ENCODE measurements around the gene COL16A1. TPM values are rescaled to one million over a fixed set of nuclear protein-coding genes. Genes with fewer than 3 reads are reported as not detected.

Gene COL16A1
- polyA plus RNA-seq, 6 donors from 2014 or later = 0.64 to 1.2 TPM; not detected in 4

- Mint-ChIP-seq H3K4me3 (no peak overlapping the region), H3K4me1 (peaks cover 10 to 16% (median 16%) of the 10 kb centered on the region in 3 donors), H3K27ac (peak overlapping the region in 1 of 6 donors; percentile 11), H3K36me3 (no peaks in the 10 kb centered on the region), H3K27me3 (peaks cover 0 to 16% (median 4%) of the 10 kb centered on the region in 3 donors), H3K9me3 (peaks cover 0 to 2% (median 0%) of the 10 kb centered on the region in 7 donors)
- DNase-seq (no peak), ATAC-seq (ENCODE audit: low read depth in 2 of 2) (no peak)
Measured at GRCh38 chr1:31650161-31651088, 53.4 kb downstream of the COL16A1 start.

- peak overlapping the region in 2 of 8 donors; percentile 3 to 25 for H3K4me3 Mint-ChIP-seq
- H3K4me1 Mint-ChIP-seq = peaks cover 24 to 28% (median 26%) of the 10 kb centered on the region in 3 donors
Measured at GRCh38 chr1:31648641-31649357, 55.0 kb downstream of the COL16A1 start.

GRCh38 chr1:31648190-31648589 is 55.6 kb downstream of the COL16A1 start:
- Mint-ChIP-seq H3K4me1 (peaks cover 24 to 32% (median 29%) of the 10 kb centered on the region in 3 donors), H3K27ac (peak overlapping the region in 1 of 6 donors; percentile 49), H3K9me3 (peaks cover 0 to 2% (median 0%) of the 10 kb centered on the region in 7 donors), H3K4me3 (peak overlapping the region in 1 of 8 donors; percentile 25), H3K36me3 (no peaks in the 10 kb centered on the region), H3K27me3 (no peaks in the 10 kb centered on the region)
- ATAC-seq (ENCODE audit: low read depth in 2 of 2) (no peak), DNase-seq (no peak)

More at GRCh38 chr1:31648641-31649357, 55.0 kb downstream of the COL16A1 start:
- Mint-ChIP-seq H3K27ac (peak overlapping the region in 2 of 6 donors; percentile 21 to 49), H3K27me3 (peaks cover 0 to 5% (median 0%) of the 10 kb centered on the region in 3 donors), H3K36me3 (no peaks in the 10 kb centered on the region), H3K9me3 (peaks cover 0 to 2% (median 0%) of the 10 kb centered on the region in 7 donors)
- ATAC-seq (ENCODE audit: low read depth in 2 of 2) = no peak
- no peak for DNase-seq

DNA sequence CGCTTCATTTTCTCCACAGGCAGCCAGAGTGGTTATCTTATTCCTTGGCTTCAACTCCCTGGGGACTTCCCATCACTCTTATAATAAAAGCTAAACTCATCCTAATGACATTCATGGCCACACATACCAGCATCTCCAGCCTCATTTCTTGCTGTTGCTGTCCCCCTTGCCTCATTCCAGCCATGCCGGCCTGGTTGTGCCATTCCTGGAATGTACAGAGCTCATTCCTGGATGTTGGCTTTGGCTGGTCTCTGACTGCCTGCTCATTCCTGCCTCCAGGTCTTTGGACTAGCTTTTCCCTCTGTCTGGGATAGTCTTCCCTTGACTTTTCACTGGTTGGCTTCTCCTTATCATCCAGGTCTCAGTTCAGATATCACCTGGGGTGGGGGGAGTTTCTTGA is 56.7 kb downstream of the COL16A1 start:
- H3K9me3 Mint-ChIP-seq = peaks cover 0 to 2% (median 0%) of the 10 kb centered on the region in 7 donors
- ATAC-seq (ENCODE audit: low read depth in 2 of 2) = no peak
- no peaks in the 10 kb centered on the region for H3K36me3 Mint-ChIP-seq
- H3K4me1 Mint-ChIP-seq = peaks cover 24 to 36% (median 29%) of the 10 kb centered on the region in 3 donors
- peak overlapping the region in 7 of 8 donors; percentile 15 to 99 (median 62) for H3K4me3 Mint-ChIP-seq
- H3K27ac Mint-ChIP-seq = peak overlapping the region in 2 of 6 donors; percentile 0 to 34
- H3K27me3 Mint-ChIP-seq = no peaks in the 10 kb centered on the region
- DNase-seq = no peak

- DNase-seq = no peak
- peaks cover 0 to 2% (median 0%) of the 10 kb centered on the region in 7 donors for H3K9me3 Mint-ChIP-seq
- H3K27me3 Mint-ChIP-seq = no peaks in the 10 kb centered on the region
- H3K27ac Mint-ChIP-seq = peak overlapping the region in 5 of 6 donors; percentile 0 to 100 (median 99)
- ATAC-seq (ENCODE audit: low read depth in 2 of 2) = no peak
- H3K4me1 Mint-ChIP-seq = peaks cover 24 to 37% (median 29%) of the 10 kb centered on the region in 3 donors
- H3K36me3 Mint-ChIP-seq = no peaks in the 10 kb centered on the region
- H3K4me3 Mint-ChIP-seq = peak overlapping the region; percentile 40 to 100 (median 98)
Measured at GRCh38 chr1:31646259-31646960, 57.4 kb downstream of the COL16A1 start.

- Mint-ChIP-seq H3K9me3 (peaks cover 0 to 2% (median 0%) of the 10 kb centered on the region in 7 donors), H3K4me3 (peak overlapping the region; percentile 97 to 100 (median 99)), H3K27me3 (no peaks in the 10 kb centered on the region), H3K36me3 (no peaks in the 10 kb centered on the region), H3K4me1 (peaks cover 24 to 37% (median 29%) of the 10 kb centered on the region in 3 donors), H3K27ac (peak overlapping the region; percentile 99 to 100 (median 100))
- ATAC-seq (ENCODE audit: low read depth in 2 of 2) (no peak), DNase-seq (no peak)
Measured at GRCh38 chr1:31645274-31645568, 58.6 kb downstream of the COL16A1 start.

DNA sequence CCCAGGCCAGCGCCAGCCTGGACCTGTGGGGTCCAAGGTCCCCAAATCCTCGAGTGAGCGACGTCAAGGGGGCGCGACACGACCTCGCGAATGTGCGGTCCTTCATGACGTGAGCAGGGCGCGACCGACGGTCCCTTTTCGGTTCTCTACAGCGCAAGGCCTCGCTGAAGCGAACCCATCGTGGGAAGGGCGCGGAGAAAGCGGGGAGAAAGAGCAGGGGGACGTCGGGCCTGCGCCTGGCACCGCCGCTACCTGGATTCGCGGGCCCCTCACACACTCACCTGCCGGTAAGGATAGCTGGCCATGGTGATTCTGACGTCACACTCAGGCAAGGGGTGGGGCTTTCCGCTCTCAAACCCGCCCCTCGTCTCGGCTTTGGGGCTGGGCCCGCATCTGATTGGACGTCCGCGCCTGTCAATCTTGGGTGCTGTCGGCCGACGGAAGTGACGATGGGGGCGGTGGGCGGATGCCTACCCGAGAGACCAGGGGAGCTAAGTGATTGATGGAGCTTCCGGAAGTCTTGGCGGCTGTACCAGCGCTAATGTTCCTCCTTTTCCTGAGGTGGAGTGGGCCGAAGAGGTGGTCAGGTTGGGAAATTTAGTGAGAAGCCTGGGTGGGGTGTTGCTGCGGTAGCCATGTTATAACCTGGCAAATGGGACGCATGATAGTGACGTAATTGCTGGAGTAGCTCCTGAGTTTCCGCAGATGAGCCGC is 59.1 kb downstream of the COL16A1 start, which contains the start of gene PEF1:
Gene PEF1, minus strand, starts transcription at position 317 of the 714 bp plus-strand sequence. Its CDS starts 12 bp downstream, at position 305.
- DNase-seq (peak; percentile 99), ATAC-seq (ENCODE audit: low read depth in 2 of 2) (peak; percentile 88)
- Mint-ChIP-seq H3K4me1 (peaks cover 24 to 37% (median 29%) of the 10 kb centered on the region in 3 donors), H3K36me3 (no peaks in the 10 kb centered on the region), H3K27ac (peak within 1 kb of the TSS; percentile 99 to 100 (median 100)), H3K9me3 (peaks cover 0 to 2% (median 0%) of the 10 kb centered on the region in 7 donors), H3K27me3 (no peaks in the 10 kb centered on the region), H3K4me3 (peak within 1 kb of the TSS; percentile 97 to 100 (median 99))

GRCh38 chr1:31643976-31644559 is 59.7 kb downstream of the COL16A1 start:
- no peak for DNase-seq
- peak; percentile 48 to 52 for ATAC-seq (ENCODE audit: low read depth in 2 of 2)
- H3K4me1 Mint-ChIP-seq = peaks cover 24 to 37% (median 29%) of the 10 kb centered on the region in 3 donors
- peak overlapping the region; percentile 97 to 100 (median 99) for H3K4me3 Mint-ChIP-seq
- peak overlapping the region; percentile 99 to 100 (median 100) for H3K27ac Mint-ChIP-seq
- H3K36me3 Mint-ChIP-seq = no peaks in the 10 kb centered on the region
- H3K9me3 Mint-ChIP-seq = peaks cover 0 to 2% (median 0%) of the 10 kb centered on the region in 7 donors
- H3K27me3 Mint-ChIP-seq = no peaks in the 10 kb centered on the region

- peak overlapping the region in 4 of 8 donors; percentile 19 to 99 (median 68) for H3K4me3 Mint-ChIP-seq
- H3K27me3 Mint-ChIP-seq = no peaks in the 10 kb centered on the region
- H3K36me3 Mint-ChIP-seq = no peaks in the 10 kb centered on the region
- ATAC-seq (ENCODE audit: low read depth in 2 of 2) = no peak
- H3K4me1 Mint-ChIP-seq = peaks cover 24 to 39% (median 33%) of the 10 kb centered on the region in 3 donors
- peaks cover 0 to 2% (median 0%) of the 10 kb centered on the region in 7 donors for H3K9me3 Mint-ChIP-seq
- no peak for DNase-seq
- H3K27ac Mint-ChIP-seq = peak overlapping the region in 2 of 6 donors; percentile 11 to 39
Measured at GRCh38 chr1:31642897-31643296, 60.9 kb downstream of the COL16A1 start.

- H3K9me3 Mint-ChIP-seq = peaks cover 0 to 2% (median 0%) of the 10 kb centered on the region in 7 donors
- no peaks in the 10 kb centered on the region for H3K36me3 Mint-ChIP-seq
- peak overlapping the region in 2 of 8 donors; percentile 16 to 98 for H3K4me3 Mint-ChIP-seq
- ATAC-seq (ENCODE audit: low read depth in 2 of 2) (no peak), DNase-seq (no peak)
- H3K4me1 Mint-ChIP-seq = peaks cover 24 to 44% (median 36%) of the 10 kb centered on the region in 3 donors
- no peak overlapping the region for H3K27ac Mint-ChIP-seq
- no peaks in the 10 kb centered on the region for H3K27me3 Mint-ChIP-seq
Measured at GRCh38 chr1:31642366-31642765, 61.5 kb downstream of the COL16A1 start.

DNA sequence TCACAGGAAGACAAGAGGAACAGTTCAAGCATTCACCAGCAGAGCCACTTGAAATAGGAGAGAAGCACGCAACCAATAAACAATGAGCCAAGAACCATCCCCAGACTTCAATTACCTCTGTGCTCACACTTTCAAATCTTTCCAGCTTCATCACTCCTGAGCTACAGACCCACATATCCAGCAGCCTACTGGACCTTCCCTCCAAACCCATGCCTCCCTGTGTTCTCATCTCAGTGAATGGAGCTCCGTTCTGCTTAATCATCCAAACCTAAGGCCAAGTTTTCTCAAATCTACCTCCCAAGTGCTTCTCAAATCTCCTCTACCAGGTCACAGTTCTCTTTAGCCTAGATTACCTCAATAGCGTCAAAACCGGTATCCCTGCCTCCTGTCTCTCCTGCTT is 62.9 kb downstream of the COL16A1 start:
- no peaks in the 10 kb centered on the region for H3K36me3 Mint-ChIP-seq
- no peaks in the 10 kb centered on the region for H3K27me3 Mint-ChIP-seq
- H3K4me3 Mint-ChIP-seq = no peak overlapping the region
- no peaks in the 10 kb centered on the region for H3K9me3 Mint-ChIP-seq
- H3K27ac Mint-ChIP-seq = no peak overlapping the region
- H3K4me1 Mint-ChIP-seq = peaks cover 17 to 52% (median 27%) of the 10 kb centered on the region in 3 donors
- ATAC-seq (ENCODE audit: low read depth in 2 of 2) (no peak), DNase-seq (no peak)

DNA sequence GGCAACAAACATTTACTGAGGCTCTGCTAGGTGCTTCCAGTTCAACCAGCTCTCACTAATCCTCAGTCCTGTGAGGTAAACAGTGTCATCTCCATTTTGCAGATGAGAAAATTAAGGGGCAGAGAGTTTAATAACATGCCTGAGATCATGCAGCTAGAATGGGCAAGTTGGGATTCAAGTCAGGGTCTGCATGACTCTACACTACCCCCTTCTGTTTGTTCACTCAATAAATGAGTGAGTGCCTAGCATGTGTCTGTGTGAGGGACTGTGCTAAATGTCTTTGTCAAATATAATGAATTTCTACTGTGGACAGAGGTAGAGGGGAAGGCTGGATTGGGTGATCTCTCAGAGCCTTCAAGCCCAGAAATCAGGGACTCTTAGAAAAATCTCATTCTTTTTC is 63.6 kb downstream of the COL16A1 start:
- H3K4me3 Mint-ChIP-seq = no peak overlapping the region

More for the DNA sequence above, 63.6 kb downstream of the COL16A1 start:
- DNase-seq (no peak), ATAC-seq (ENCODE audit: low read depth in 2 of 2) (no peak)
- Mint-ChIP-seq H3K9me3 (no peaks in the 10 kb centered on the region), H3K27ac (no peak overlapping the region), H3K27me3 (no peaks in the 10 kb centered on the region), H3K4me1 (peaks cover 16 to 50% (median 25%) of the 10 kb centered on the region in 3 donors), H3K36me3 (no peaks in the 10 kb centered on the region)

Data from naive B cell (primary cell).